Parathyroid adenoma (tissue), 2 donors: ENCODE results near the gene GLI2.

Source experiments
- H2AFZ ChIP-seq: fragments of 300-600 bp; sonication (generic); one replicate; pipeline ENCODE4 v1.7.0; 2017; ENCODE audit warnings: antibody characterized with exemption, mild to moderate bottlenecking
- H3K27ac ChIP-seq: fragments of 300-600 bp; sonication (generic); one replicate; pipeline ENCODE4 v1.7.0; 2017
- H3K27me3 ChIP-seq: fragments of 300-600 bp; sonication (generic); one replicate; pipeline ENCODE4 v1.7.0; 2017; ENCODE audit warnings: low read length; ENCODE audit not compliant: control insufficient read depth, insufficient read depth
- H3K36me3 ChIP-seq: fragments of 300-600 bp; sonication (generic); one replicate; pipeline ENCODE4 v1.7.0; 2017; ENCODE audit warnings: low read length; ENCODE audit not compliant: control insufficient read depth, insufficient read depth
- H3K4me1 ChIP-seq: fragments of 300-600 bp; sonication (generic); one replicate; pipeline ENCODE4 v1.7.0; 2017; ENCODE audit warnings: control low read depth
- H3K4me2 ChIP-seq: fragments of 300-600 bp; sonication (generic); one replicate; pipeline ENCODE4 v1.7.0; 2017; ENCODE audit warnings: low read length
- H3K4me3 ChIP-seq: fragments of 300-600 bp; sonication (generic); one replicate; pipeline ENCODE4 v1.7.0; 2017; ENCODE audit warnings: low read depth, low read length
- H3K79me2 ChIP-seq: fragments of 300-600 bp; sonication (generic); one replicate; pipeline ENCODE4 v1.7.0; 2017; ENCODE audit warnings: control low read depth
- H3K9ac ChIP-seq: fragments of 300-600 bp; sonication (generic); one replicate; pipeline ENCODE4 v1.7.0; 2017; ENCODE audit warnings: mild to moderate bottlenecking
- H3K9me3 ChIP-seq: fragments of 300-600 bp; sonication (generic); one replicate; pipeline ENCODE4 v1.7.0; 2017; ENCODE audit warnings: low read length; ENCODE audit not compliant: control insufficient read depth
- CTCF ChIP-seq: fragments of 300-600 bp; sonication (generic); IDR thresholded peaks from one replicate; pipeline ENCODE4 v1.7.0; 2017; ENCODE audit warnings: antibody characterized with exemption, mild to moderate bottlenecking
- donor health status: primary hyperparathyroidism.

Gene GLI2

GRCh38 chr2:120745420-120746111 lies 9.9 kb downstream of the GLI2 start:
- Histone ChIP-seq H3K36me3 (no peaks in the 10 kb centered on the region), H3K4me3 (no peak overlapping the region), H2AFZ (no peak overlapping the region), H3K9ac (no peak overlapping the region), H3K27me3 (no peaks in the 10 kb centered on the region), H3K4me1 (no peaks in the 10 kb centered on the region), H3K4me2 (no peak overlapping the region), H3K27ac (no peak overlapping the region), H3K79me2 (no peaks in the 10 kb centered on the region), H3K9me3 (no peaks in the 10 kb centered on the region)
- no peak for TF ChIP-seq CTCF

- Histone ChIP-seq H3K79me2 (no peaks in the 10 kb centered on the region), H3K9me3 (no peaks in the 10 kb centered on the region), H3K36me3 (no peaks in the 10 kb centered on the region), H3K9ac (no peak overlapping the region), H2AFZ (no peak overlapping the region), H3K27me3 (no peaks in the 10 kb centered on the region), H3K4me3 (no peak overlapping the region), H3K27ac (no peak overlapping the region), H3K4me1 (no peaks in the 10 kb centered on the region), H3K4me2 (no peak overlapping the region)
- TF ChIP-seq CTCF: no peak
Observed at GRCh38 chr2:120746144-120746543, 10.5 kb downstream of the GLI2 start.

- Histone ChIP-seq H3K36me3 (no peaks in the 10 kb centered on the region), H3K79me2 (no peaks in the 10 kb centered on the region), H3K9me3 (no peaks in the 10 kb centered on the region), H2AFZ (no peak overlapping the region), H3K4me1 (no peaks in the 10 kb centered on the region), H3K4me3 (no peak overlapping the region), H3K27me3 (no peaks in the 10 kb centered on the region), H3K4me2 (no peak overlapping the region), H3K27ac (no peak overlapping the region), H3K9ac (no peak overlapping the region)
- no peak for TF ChIP-seq CTCF
Observed at GRCh38 chr2:120747281-120747680, 11.6 kb downstream of the GLI2 start.

- Histone ChIP-seq H3K27ac (no peak overlapping the region), H3K9ac (no peak overlapping the region), H3K27me3 (no peaks in the 10 kb centered on the region), H3K79me2 (no peaks in the 10 kb centered on the region), H3K4me3 (no peak overlapping the region), H2AFZ (no peak overlapping the region), H3K4me1 (no peaks in the 10 kb centered on the region), H3K36me3 (no peaks in the 10 kb centered on the region), H3K9me3 (no peaks in the 10 kb centered on the region), H3K4me2 (no peak overlapping the region)
- TF ChIP-seq CTCF: no peak
Observed at GRCh38 chr2:120747706-120748105, 12.0 kb downstream of the GLI2 start.

DNA sequence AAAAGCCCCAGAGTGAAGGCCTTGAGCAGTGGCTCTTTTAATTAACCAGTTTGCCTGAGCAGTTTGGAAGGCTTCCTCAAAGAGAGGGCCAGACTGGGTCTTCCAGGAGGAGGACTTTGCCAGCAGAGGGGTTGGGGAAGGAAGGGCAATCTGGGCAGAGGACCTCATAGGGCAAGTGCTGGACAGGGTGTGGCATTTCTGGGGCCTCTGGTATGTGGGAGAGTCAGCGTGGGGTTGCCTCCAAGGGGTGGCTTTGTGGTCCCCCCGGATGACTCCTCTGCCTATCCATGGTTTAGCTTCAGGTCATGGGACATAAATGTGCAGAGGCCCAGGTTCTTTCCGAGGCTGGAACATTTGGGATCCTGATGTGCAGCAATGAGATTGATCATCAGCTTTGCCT lies 12.6 kb downstream of the GLI2 start:
- Histone ChIP-seq H2AFZ (no peak overlapping the region), H3K4me2 (no peak overlapping the region), H3K9me3 (no peaks in the 10 kb centered on the region), H3K79me2 (no peaks in the 10 kb centered on the region), H3K4me3 (no peak overlapping the region), H3K27me3 (no peaks in the 10 kb centered on the region), H3K36me3 (no peaks in the 10 kb centered on the region), H3K4me1 (no peaks in the 10 kb centered on the region), H3K9ac (no peak overlapping the region), H3K27ac (no peak overlapping the region)
- no peak for TF ChIP-seq CTCF
